PC-3 (cell line): ENCODE data around the gene NOL4L. TPM values are rescaled to one million over a fixed set of nuclear protein-coding genes. Genes with fewer than 3 reads are reported as not detected.

ENCODE experiments used
- ATAC-seq: fragments of 200-7000 bp; cut with Tn5 transposase; 2 replicates; pipeline ENCODE4 v1.9.1; 2020; ENCODE audit warnings: mild to moderate bottlenecking, moderate library complexity
- BruUV-seq: library from RNA; stranded (reverse); fragments of 400-500 nt; replicated peaks from 2 replicates; lab custom pipeline; 2021; lab: Mats Ljungman, UMichigan
- CTCF ChIA-PET: fragments of 300-600 bp; sonication (Branson Sonifier 250); formaldehyde crosslinking; loops from one replicate; lab custom pipeline; 2022; ENCODE audit warnings: antibody characterized with exemption; lab: Charles Lee
- POLR2A ChIA-PET: fragments of 300-600 bp; sonication (Branson Sonifier 250); formaldehyde crosslinking; loops from one replicate; lab custom pipeline; 2022; ENCODE audit warnings: antibody characterized with exemption; ENCODE audit not compliant: unreplicated experiment; lab: Charles Lee
- DNase-seq: peaks from one replicate; pipeline ENCODE4 v3.0.0-alpha.2; 2015
- H2AFZ ChIP-seq: fragments of 300-600 bp; sonication (generic); 2 replicates; pipeline ENCODE4 v1.6.0; 2016; ENCODE audit warnings: antibody characterized with exemption, low read length
- H3F3A ChIP-seq: fragments of 300-600 bp; sonication (generic); one replicate; pipeline ENCODE4 v1.6.0; 2017; ENCODE audit warnings: antibody characterized with exemption, low read length, control low read depth, mild to moderate bottlenecking; ENCODE audit not compliant: unreplicated experiment
- H3K27ac ChIP-seq: fragments of 300-600 bp; sonication (generic); 2 replicates; pipeline ENCODE4 v1.5.1; 2016; ENCODE audit warnings: mild to moderate bottlenecking, low read length
- H3K27me3 ChIP-seq: fragments of 300-600 bp; sonication (generic); 2 replicates; pipeline ENCODE4 v1.6.1; 2016; ENCODE audit warnings: low read length, mixed read lengths
- H3K36me3 ChIP-seq: fragments of 300-600 bp; sonication (generic); 2 replicates; pipeline ENCODE4 v1.6.1; 2016; ENCODE audit warnings: low read depth, mixed run types, low read length, mixed read lengths
- H3K4me1 ChIP-seq: fragments of 300-600 bp; sonication (generic); 2 replicates; pipeline ENCODE4 v1.5.1; 2016; ENCODE audit warnings: low read length; ENCODE audit not compliant: insufficient read depth
- H3K4me2 ChIP-seq: fragments of 300-600 bp; sonication (generic); 2 replicates; pipeline ENCODE4 v1.6.0; 2016; ENCODE audit warnings: low read length
- H3K4me3 ChIP-seq: fragments of 300-600 bp; sonication (generic); 2 replicates; pipeline ENCODE4 v1.5.1; 2016; ENCODE audit warnings: mild to moderate bottlenecking, low read length, mixed read lengths
- H3K79me2 ChIP-seq: fragments of 300-600 bp; sonication (generic); 2 replicates; pipeline ENCODE4 v1.6.1; 2017; ENCODE audit warnings: low read length, mixed read lengths
- H3K9ac ChIP-seq: fragments of 300-600 bp; sonication (generic); 2 replicates; pipeline ENCODE4 v1.6.0; 2016; ENCODE audit warnings: mild to moderate bottlenecking, low read length
- H3K9me2 ChIP-seq: fragments of 300-600 bp; sonication (generic); replicated peaks from 2 replicates; pipeline ENCODE4 v1.6.1; 2016; ENCODE audit warnings: mixed run types, low read length, mixed read lengths
- H3K9me3 ChIP-seq: fragments of 300-600 bp; sonication (generic); 2 replicates; pipeline ENCODE4 v1.6.1; 2016; ENCODE audit warnings: low read length, mixed read lengths
- H4K20me1 ChIP-seq: fragments of 300-600 bp; sonication (generic); 2 replicates; pipeline ENCODE4 v1.6.1; 2016; ENCODE audit warnings: low read length, mixed read lengths
- EZH2 ChIP-seq: fragments of 300-600 bp; sonication (generic); IDR thresholded peaks from one replicate; pipeline ENCODE4 v1.6.1; 2017; ENCODE audit warnings: antibody characterized with exemption, mild to moderate bottlenecking, low read length; ENCODE audit not compliant: unreplicated experiment
- EZH2phosphoT487 ChIP-seq: fragments of 300-600 bp; sonication (generic); IDR thresholded peaks from 2 replicates; pipeline ENCODE4 v1.6.1; 2018; ENCODE audit warnings: mild to moderate bottlenecking, antibody characterized with exemption, low read length, borderline replicate concordance
- intact Hi-C: fragments of 100-400 bp; cut with micrococcal nuclease; formaldehyde crosslinking; loops from 2 replicates; pipeline ENCODE4 v1.9.0; 2023
- total RNA-seq: library from RNA; depleted of rRNA; stranded (reverse); fragments of >200 nt; gene quantifications from 2 replicates; pipeline ENCODE4 v1.2.3, GENCODE V29; 2014
- TF ChIP-seq, protein P1 (sequence below): fragments of 300-600 bp; sonication (generic); conservative IDR thresholded peaks from 2 replicates; pipeline ENCODE4 v1.5.1; 2017; ENCODE audit warnings: antibody characterized with exemption, low read depth, mild to moderate bottlenecking, low read length

NOL4L gene
- total RNA-seq, 1 experiment from 2014 or later: 7.3 TPM

DNA sequence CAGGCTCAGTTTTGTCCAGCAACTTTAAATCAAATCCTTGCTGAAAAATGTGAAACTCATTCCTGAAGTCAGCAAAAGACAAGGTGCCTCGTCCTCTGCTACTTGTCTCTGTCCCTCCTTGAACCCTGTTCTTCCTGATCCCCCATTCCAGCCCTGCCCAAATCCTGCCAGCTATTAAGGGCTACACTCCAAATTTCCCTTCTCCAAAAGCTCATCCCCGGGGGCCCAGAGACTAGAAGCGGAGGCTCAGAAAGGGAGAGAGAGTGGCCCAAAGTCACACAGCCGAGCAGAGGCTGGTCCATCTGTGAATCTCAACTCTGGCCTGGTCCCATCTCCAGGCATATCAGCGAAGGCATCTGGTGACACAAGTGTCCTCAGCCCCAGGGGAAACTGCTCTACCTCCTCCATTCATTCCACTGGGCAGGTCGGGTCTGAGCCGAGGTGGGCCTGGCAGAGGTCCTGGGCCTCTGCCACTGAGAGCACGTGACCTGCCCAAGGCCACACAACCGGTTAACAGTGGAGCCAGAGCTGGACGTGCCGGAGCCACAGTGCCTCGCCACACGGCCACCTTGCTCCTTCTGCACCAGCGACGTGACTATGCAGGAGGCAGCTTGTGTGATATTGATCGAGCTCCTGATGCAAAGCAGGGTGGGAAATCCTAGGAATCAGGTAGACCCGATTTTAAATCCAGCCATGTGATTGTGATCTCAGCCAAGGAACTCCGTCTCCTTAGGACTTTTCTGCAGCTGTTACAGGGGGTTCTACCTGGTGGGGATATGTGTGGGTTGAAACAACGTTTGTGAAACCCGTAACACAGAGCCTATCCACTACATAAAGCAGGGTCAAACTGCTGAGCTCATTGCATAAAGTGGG lies 28.6 kb downstream of the NOL4L start:
- ChIA-PET POLR2A (no interaction called here), CTCF (no interaction called here)
- no peak for TF ChIP-seq EZH2
- no peak for TF ChIP-seq EZH2phosphoT487
- TF ChIP-seq, protein P1, sequence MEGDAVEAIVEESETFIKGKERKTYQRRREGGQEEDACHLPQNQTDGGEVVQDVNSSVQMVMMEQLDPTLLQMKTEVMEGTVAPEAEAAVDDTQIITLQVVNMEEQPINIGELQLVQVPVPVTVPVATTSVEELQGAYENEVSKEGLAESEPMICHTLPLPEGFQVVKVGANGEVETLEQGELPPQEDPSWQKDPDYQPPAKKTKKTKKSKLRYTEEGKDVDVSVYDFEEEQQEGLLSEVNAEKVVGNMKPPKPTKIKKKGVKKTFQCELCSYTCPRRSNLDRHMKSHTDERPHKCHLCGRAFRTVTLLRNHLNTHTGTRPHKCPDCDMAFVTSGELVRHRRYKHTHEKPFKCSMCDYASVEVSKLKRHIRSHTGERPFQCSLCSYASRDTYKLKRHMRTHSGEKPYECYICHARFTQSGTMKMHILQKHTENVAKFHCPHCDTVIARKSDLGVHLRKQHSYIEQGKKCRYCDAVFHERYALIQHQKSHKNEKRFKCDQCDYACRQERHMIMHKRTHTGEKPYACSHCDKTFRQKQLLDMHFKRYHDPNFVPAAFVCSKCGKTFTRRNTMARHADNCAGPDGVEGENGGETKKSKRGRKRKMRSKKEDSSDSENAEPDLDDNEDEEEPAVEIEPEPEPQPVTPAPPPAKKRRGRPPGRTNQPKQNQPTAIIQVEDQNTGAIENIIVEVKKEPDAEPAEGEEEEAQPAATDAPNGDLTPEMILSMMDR: no peak
- no peaks in the 10 kb centered on the region for H3F3A ChIP-seq
- no peaks in the 10 kb centered on the region for H3K79me2 ChIP-seq
- H3K9me3 ChIP-seq: no peaks in the 10 kb centered on the region
- no peak overlapping the region for H3K27ac ChIP-seq
- no peaks in the 10 kb centered on the region for H3K27me3 ChIP-seq
- H3K4me2 ChIP-seq: no peak overlapping the region
- H3K9me2 ChIP-seq: no peaks in the 10 kb centered on the region
- no TSS peak for BruUV-seq
- H4K20me1 ChIP-seq: no peaks in the 10 kb centered on the region
- H3K9ac ChIP-seq: no peak overlapping the region
- ATAC-seq (no peak), DNase-seq (no peak)
- intact Hi-C loops: no loop called here
- no peak overlapping the region for H2AFZ ChIP-seq
- H3K36me3 ChIP-seq: no peaks in the 10 kb centered on the region
- no peak overlapping the region for H3K4me3 ChIP-seq
- H3K4me1 ChIP-seq: peaks cover 8% of the 10 kb centered on the region; the same call in 1 of the 2 replicates

- Histone ChIP-seq H3K27ac (no peak overlapping the region), H3K9me2 (no peaks in the 10 kb centered on the region)
- CTCF ChIA-PET: no interaction called here
Measured at GRCh38 chr20:32555584-32555983, 29.5 kb downstream of the NOL4L start.

More at GRCh38 chr20:32555584-32555983, 29.5 kb downstream of the NOL4L start:
- H3K4me3 ChIP-seq: no peak overlapping the region
- POLR2A ChIA-PET: no interaction called here
- H2AFZ ChIP-seq: no peak overlapping the region
- TF ChIP-seq EZH2phosphoT487 (no peak), EZH2 (no peak)
- TF ChIP-seq, protein P1: no peak
- no peaks in the 10 kb centered on the region for H3F3A ChIP-seq
- H3K79me2 ChIP-seq: no peaks in the 10 kb centered on the region
- H4K20me1 ChIP-seq: no peaks in the 10 kb centered on the region
- no peaks in the 10 kb centered on the region for H3K36me3 ChIP-seq
- H3K9ac ChIP-seq: no peak overlapping the region
- peaks cover 8% of the 10 kb centered on the region; the same call in 1 of the 2 replicates for H3K4me1 ChIP-seq
- BruUV-seq: no TSS peak
- ATAC-seq (no peak), DNase-seq (no peak)
- no peaks in the 10 kb centered on the region for H3K27me3 ChIP-seq
- H3K4me2 ChIP-seq: no peak overlapping the region
- intact Hi-C loops: no loop called here
- no peaks in the 10 kb centered on the region for H3K9me3 ChIP-seq
